Smooth muscle cell (in vitro differentiated cells): Measurements from ENCODE around the gene AGMAT. TPM values are rescaled to one million over a fixed set of nuclear protein-coding genes. Genes with fewer than 3 reads are reported as not detected.

Experiments used
- DNase-seq: peaks from one replicate; lab custom pipeline; 2025; ENCODE audit not compliant: unreplicated experiment; lab: John Stamatoyannopoulos, UW
- H2AFZ ChIP-seq: fragments of 200-600 bp; sonication (generic); 2 replicates; pipeline ENCODE4 v1.6.0; 2016; ENCODE audit warnings: antibody characterized with exemption, low read depth, mild to moderate bottlenecking
- H3F3A ChIP-seq: fragments of 200-600 bp; sonication (generic); 2 replicates; pipeline ENCODE4 v1.6.0; 2017; ENCODE audit warnings: antibody characterized with exemption, low read depth
- H3K27ac ChIP-seq: fragments of 200-600 bp; sonication (generic); 2 replicates; pipeline ENCODE4 v1.5.1; 2016; ENCODE audit warnings: low read depth, mild to moderate bottlenecking
- H3K27me3 ChIP-seq: fragments of 200-600 bp; sonication (generic); 2 replicates; pipeline ENCODE4 v1.6.1; 2016; ENCODE audit warnings: low read depth, mild to moderate bottlenecking
- H3K36me3 ChIP-seq: fragments of 200-600 bp; sonication (generic); 2 replicates; pipeline ENCODE4 v1.5.1; 2016; ENCODE audit warnings: low read depth
- H3K4me1 ChIP-seq: fragments of 200-600 bp; sonication (generic); 2 replicates; pipeline ENCODE4 v1.5.1; 2016; ENCODE audit warnings: low read depth
- H3K4me2 ChIP-seq: fragments of 200-600 bp; sonication (generic); 2 replicates; pipeline ENCODE4 v1.6.0; 2016; ENCODE audit warnings: mild to moderate bottlenecking
- H3K4me3 ChIP-seq: fragments of 200-600 bp; sonication (generic); 2 replicates; pipeline ENCODE4 v1.5.1; 2016; ENCODE audit warnings: mild to moderate bottlenecking
- H3K79me2 ChIP-seq: fragments of 200-600 bp; sonication (generic); 2 replicates; pipeline ENCODE4 v1.6.0; 2016; ENCODE audit warnings: low read depth, mild to moderate bottlenecking
- H3K9ac ChIP-seq: fragments of 200-600 bp; sonication (generic); 2 replicates; pipeline ENCODE4 v1.6.0; 2016; ENCODE audit warnings: low read depth
- H3K9me3 ChIP-seq: fragments of 200-600 bp; sonication (generic); replicated peaks from 2 replicates; pipeline ENCODE4 v1.5.1; 2016; ENCODE audit warnings: low read depth
- H4K20me1 ChIP-seq: fragments of 200-600 bp; sonication (generic); 2 replicates; pipeline ENCODE4 v1.6.0; 2016; ENCODE audit warnings: low read depth
- CTCF ChIP-seq: fragments of 200-600 bp; sonication (generic); IDR thresholded peaks from 2 replicates; pipeline ENCODE4 v1.5.1; 2017; ENCODE audit warnings: borderline replicate concordance, mild to moderate bottlenecking, antibody characterized with exemption; ENCODE audit not compliant: insufficient read depth, poor library complexity, severe bottlenecking
- WGBS: methylation state at CpG from one replicate; pipeline ENCODE4 v1.1.7; 2016; ENCODE audit warnings: low lambda C conversion rate; 5-methylcytosine and 5-hydroxymethylcytosine counted together
- polyA plus RNA-seq: library from polyadenylated mRNA; unstranded; fragments of >200 nt; fragmentation: Nextera tagmentation; extraction: Ambion mirVana; gene quantifications from 2 replicates; pipeline ENCODE4 v1.2.1, GENCODE V29; 2016
- total RNA-seq: library from RNA; depleted of rRNA; stranded (reverse); fragments of >200 nt; gene quantifications from 2 replicates; pipeline ENCODE4 v1.2.3, GENCODE V29; 2014

Gene AGMAT
- total and polyA plus RNA-seq, 2 experiments from 2014 or later, result 0.04 to 0.56 TPM

- no peaks in the 10 kb centered on the region for H3F3A ChIP-seq
- no peaks in the 10 kb centered on the region for H3K9me3 ChIP-seq
- H3K4me2 ChIP-seq, result no peak overlapping the region
- no peaks in the 10 kb centered on the region for H4K20me1 ChIP-seq
- H3K4me1 ChIP-seq, result peaks cover 3% of the 10 kb centered on the region
- H3K4me3 ChIP-seq, result no peak overlapping the region
- no peak overlapping the region for H3K9ac ChIP-seq
- no peak overlapping the region for H3K27ac ChIP-seq
- no peaks in the 10 kb centered on the region for H3K27me3 ChIP-seq
- H3K36me3 ChIP-seq, result peaks cover 9% of the 10 kb centered on the region
- no peak for TF ChIP-seq CTCF
- H2AFZ ChIP-seq, result no peak overlapping the region
- DNase-seq, result no peak
- no peaks in the 10 kb centered on the region for H3K79me2 ChIP-seq
- WGBS, result 93% methylated on average over 18 of the region's 18 CpGs
These were observed 16.3 kb downstream of the AGMAT start for GRCh38 chr1:15568387-15569073.

GRCh38 chr1:15559189-15559810 is 25.6 kb downstream of the AGMAT start:
- Histone ChIP-seq H3K79me2 (no peaks in the 10 kb centered on the region), H3K27me3 (no peaks in the 10 kb centered on the region), H3K4me2 (no peak overlapping the region), H3K4me1 (no peaks in the 10 kb centered on the region), H2AFZ (no peak overlapping the region), H3K4me3 (no peak overlapping the region), H3K27ac (no peak overlapping the region), H3K9me3 (no peaks in the 10 kb centered on the region), H3K9ac (no peak overlapping the region), H3F3A (no peaks in the 10 kb centered on the region), H3K36me3 (no peaks in the 10 kb centered on the region), H4K20me1 (no peaks in the 10 kb centered on the region)
- no peak for TF ChIP-seq CTCF
- 91% methylated on average over 12 of the region's 12 CpGs for WGBS
- no peak for DNase-seq

DNA sequence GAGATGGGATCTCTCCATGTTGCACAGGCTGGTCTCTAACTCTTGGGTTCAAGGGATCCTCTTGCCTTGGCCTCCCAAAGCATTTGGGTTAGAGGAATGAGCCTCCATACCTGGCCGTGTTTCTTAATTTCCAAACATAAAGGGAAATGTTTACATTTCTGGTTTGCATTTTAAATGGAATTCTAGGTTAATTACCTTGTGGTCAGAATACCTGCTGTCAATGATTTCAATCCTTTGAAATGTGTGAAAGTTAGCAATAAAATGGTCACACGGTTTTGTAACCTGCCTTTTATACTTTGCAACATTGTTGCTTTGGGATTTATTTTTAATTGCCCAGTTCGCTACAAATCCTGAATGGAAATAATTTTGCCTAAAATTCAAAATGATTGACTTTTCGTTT is 26.3 kb downstream of the AGMAT start:
- H3K9ac ChIP-seq, result no peak overlapping the region
- WGBS, result 93% methylated on average over 4 of the region's 4 CpGs
- H3K4me1 ChIP-seq, result no peaks in the 10 kb centered on the region
- H3K36me3 ChIP-seq, result no peaks in the 10 kb centered on the region
- H3K4me2 ChIP-seq, result no peak overlapping the region
- H3K27me3 ChIP-seq, result no peaks in the 10 kb centered on the region
- H3F3A ChIP-seq, result no peaks in the 10 kb centered on the region
- H4K20me1 ChIP-seq, result no peaks in the 10 kb centered on the region
- H3K27ac ChIP-seq, result no peak overlapping the region
- DNase-seq, result no peak
- no peak for TF ChIP-seq CTCF
- no peaks in the 10 kb centered on the region for H3K9me3 ChIP-seq
- no peaks in the 10 kb centered on the region for H3K79me2 ChIP-seq
- H3K4me3 ChIP-seq, result no peak overlapping the region
- H2AFZ ChIP-seq, result no peak overlapping the region

GRCh38 chr1:15557594-15557993 is 27.3 kb downstream of the AGMAT start:
- Histone ChIP-seq H4K20me1 (no peaks in the 10 kb centered on the region), H3K9me3 (no peaks in the 10 kb centered on the region), H3F3A (no peaks in the 10 kb centered on the region), H3K4me3 (no peak overlapping the region), H3K9ac (no peak overlapping the region), H3K4me1 (no peaks in the 10 kb centered on the region), H3K27me3 (no peaks in the 10 kb centered on the region), H3K27ac (no peak overlapping the region), H2AFZ (no peak overlapping the region), H3K79me2 (no peaks in the 10 kb centered on the region), H3K36me3 (no peaks in the 10 kb centered on the region), H3K4me2 (no peak overlapping the region)
- DNase-seq, result no peak
- WGBS, result 100% methylated on average over 2 of the region's 2 CpGs
- no peak for TF ChIP-seq CTCF
